Mesothelial cell of epicardium (in vitro differentiated cells): ENCODE results near the gene CHSY3. TPM values are rescaled to one million over a fixed set of nuclear protein-coding genes. Genes with fewer than 3 reads are reported as not detected.

Experiments used
- DNase-seq, 2 experiments: peaks; one replicate each; pipeline ENCODE4 v3.0.0; 2021; ENCODE audit warnings: low spot score in 2 of 2; ENCODE audit not compliant: unreplicated experiment in 2 of 2
- H3K27ac Mint-ChIP-seq: 2 replicates; pipeline ENCODE4 v1.8.0; 2021; ENCODE audit warnings: mixed read lengths
- H3K27me3 Mint-ChIP-seq: 2 replicates; pipeline ENCODE4 v1.8.0; 2021; ENCODE audit warnings: low read depth, mixed read lengths
- H3K36me3 Mint-ChIP-seq: 2 replicates; pipeline ENCODE4 v1.8.0; 2021; ENCODE audit warnings: mixed read lengths
- H3K4me1 Mint-ChIP-seq: 2 replicates; pipeline ENCODE4 v1.8.0; 2021; ENCODE audit warnings: mixed read lengths
- H3K4me3 Mint-ChIP-seq: 2 replicates; pipeline ENCODE4 v1.8.0; 2021; ENCODE audit warnings: mild to moderate bottlenecking, moderate library complexity, mixed read lengths
- H3K9me3 Mint-ChIP-seq: 2 replicates; pipeline ENCODE4 v1.8.0; 2021; ENCODE audit warnings: mixed read lengths
- CTCF ChIP-seq: fragments of 200-600 bp; sonication (generic); IDR thresholded peaks from one replicate; pipeline ENCODE4 v1.5.0; 2021; ENCODE audit warnings: antibody characterized with exemption; ENCODE audit not compliant: unreplicated experiment
- total RNA-seq: library from RNA; stranded (reverse); gene quantifications from 3 replicates; pipeline ENCODE4 v1.2.1, GENCODE V29; 2021

The CHSY3 gene
- total RNA-seq, 1 donor from 2014 or later, result 4.8 TPM

GRCh38 chr5:130045334-130045733, 141.1 kb downstream of the CHSY3 start:
- no peaks in the 10 kb centered on the region for H3K36me3 Mint-ChIP-seq

GRCh38 chr5:130050585-130050984, 146.3 kb downstream of the CHSY3 start:
- no peak for DNase-seq
- H3K27me3 Mint-ChIP-seq, result peaks cover 4% of the 10 kb centered on the region
- no peaks in the 10 kb centered on the region for H3K9me3 Mint-ChIP-seq
- H3K36me3 Mint-ChIP-seq, result no peaks in the 10 kb centered on the region
- no peak overlapping the region for H3K4me3 Mint-ChIP-seq
- no peak for TF ChIP-seq CTCF
- H3K4me1 Mint-ChIP-seq, result no peaks in the 10 kb centered on the region
- H3K27ac Mint-ChIP-seq, result no peak overlapping the region

More at GRCh38 chr5:130045334-130045733, 141.1 kb downstream of the CHSY3 start:
- Mint-ChIP-seq H3K4me3 (no peak overlapping the region), H3K27me3 (peaks cover 3% of the 10 kb centered on the region), H3K9me3 (no peaks in the 10 kb centered on the region), H3K27ac (no peak overlapping the region), H3K4me1 (no peaks in the 10 kb centered on the region)
- DNase-seq, result no peak
- TF ChIP-seq CTCF, result no peak

- no peaks in the 10 kb centered on the region for H3K9me3 Mint-ChIP-seq
- no peak for DNase-seq
- peaks cover 5% of the 10 kb centered on the region for H3K27me3 Mint-ChIP-seq
- H3K4me1 Mint-ChIP-seq, result no peaks in the 10 kb centered on the region
- H3K4me3 Mint-ChIP-seq, result no peak overlapping the region
- no peak for TF ChIP-seq CTCF
- H3K36me3 Mint-ChIP-seq, result no peaks in the 10 kb centered on the region
- H3K27ac Mint-ChIP-seq, result no peak overlapping the region
Measured at GRCh38 chr5:130052752-130053151, 148.5 kb downstream of the CHSY3 start.

- no peak for DNase-seq
- peaks cover 5% of the 10 kb centered on the region for H3K27me3 Mint-ChIP-seq
- H3K4me1 Mint-ChIP-seq, result no peaks in the 10 kb centered on the region
- H3K9me3 Mint-ChIP-seq, result peaks cover 8% of the 10 kb centered on the region
- H3K27ac Mint-ChIP-seq, result no peak overlapping the region
- H3K4me3 Mint-ChIP-seq, result no peak overlapping the region
- no peaks in the 10 kb centered on the region for H3K36me3 Mint-ChIP-seq
- TF ChIP-seq CTCF, result no peak
Measured at GRCh38 chr5:130055572-130055971, 151.3 kb downstream of the CHSY3 start.

- DNase-seq, result no peak
- Mint-ChIP-seq H3K4me1 (no peaks in the 10 kb centered on the region), H3K27ac (no peak overlapping the region), H3K36me3 (no peaks in the 10 kb centered on the region), H3K27me3 (no peaks in the 10 kb centered on the region), H3K9me3 (peaks cover 9% of the 10 kb centered on the region), H3K4me3 (no peak overlapping the region)
- TF ChIP-seq CTCF, result no peak
Measured at GRCh38 chr5:130061746-130062145, 157.5 kb downstream of the CHSY3 start.

- Mint-ChIP-seq H3K36me3 (no peaks in the 10 kb centered on the region), H3K9me3 (peaks cover 9% of the 10 kb centered on the region), H3K4me3 (no peak overlapping the region), H3K27me3 (no peaks in the 10 kb centered on the region), H3K27ac (no peak overlapping the region), H3K4me1 (no peaks in the 10 kb centered on the region)
- no peak for TF ChIP-seq CTCF
- no peak for DNase-seq
Measured at GRCh38 chr5:130063603-130064002, 159.3 kb downstream of the CHSY3 start.
